ENCODE results near the gene HOXA1.

- TF ChIP-seq ZNF18 (tag by site-specific recombination; IDR thresholded peaks at IDR 0.05) (no peak), HOXD13 (CRISPR knock-in tag; IDR thresholded peaks at IDR 0.05; ENCODE audit: borderline replicate concordance) (no peak), CTCF (tag by site-specific recombination; IDR thresholded peaks at IDR 0.05) (0 out of 2 replicates have a peak, but pooled peaks have one; percentile 15)
Observed at GRCh38 chr7:27095897-27096767, at the start of gene HOXA1.

Measured in HEK293 (cell line).